IMR-90 (cell line): Measurements from ENCODE around the gene CATSPER3. TPM values are rescaled to one million over a fixed set of nuclear protein-coding genes. Genes with fewer than 3 reads are reported as not detected.

Experiments
- ATAC-seq: fragments of 200-7000 bp; cut with Tn5 transposase; 2 replicates; pipeline ENCODE4 v1.9.1; 2020; ENCODE audit warnings: low read depth, mild to moderate bottlenecking, moderate library complexity
- BruUV-seq: library from RNA; stranded (reverse); fragments of 400-500 nt; replicated peaks from 2 replicates; lab custom pipeline; 2021; lab: Mats Ljungman, UMichigan
- CTCF ChIA-PET: fragments of 300-600 bp; formaldehyde crosslinking; extraction: SDS; loops from one replicate; lab custom pipeline; 2021; ENCODE audit warnings: antibody characterized with exemption; lab: Yijun Ruan, JAX
- POLR2A ChIA-PET: fragments of 300-600 bp; sonication (Branson Sonifier 250); formaldehyde crosslinking; loops from one replicate; lab custom pipeline; 2022; ENCODE audit warnings: antibody characterized with exemption; ENCODE audit not compliant: unreplicated experiment; lab: Charles Lee
- DNase-seq: peaks from one replicate; pipeline ENCODE4 v3.0.0; 2013
- H2AFZ ChIP-seq: replicated peaks from 2 replicates; pipeline ENCODE3; 2013; ENCODE audit warnings: low read length, mild to moderate bottlenecking; ENCODE audit not compliant: poor library complexity
- H2AK5ac ChIP-seq: 2 replicates; pipeline ENCODE4 v1.6.1; 2013; ENCODE audit warnings: low read depth, low read length, inconsistent platforms
- H2AK9ac ChIP-seq: replicated peaks from 2 replicates; pipeline ENCODE3; 2013; ENCODE audit warnings: mild to moderate bottlenecking, low read depth, low read length, moderate library complexity; ENCODE audit not compliant: poor library complexity
- H2BK120ac ChIP-seq: 2 replicates; pipeline ENCODE4 v1.6.1; 2013; ENCODE audit warnings: low read depth, low read length, inconsistent platforms
- H2BK15ac ChIP-seq: 3 replicates; pipeline ENCODE4 v1.6.1; 2013; ENCODE audit warnings: low read depth, low read length, inconsistent platforms
- H2BK20ac ChIP-seq: 2 replicates; pipeline ENCODE4 v1.6.1; 2013; ENCODE audit warnings: low read depth, mild to moderate bottlenecking, inconsistent platforms, low read length, moderate library complexity
- H2BK5ac ChIP-seq: 2 replicates; pipeline ENCODE4 v1.6.1; 2013; ENCODE audit warnings: mild to moderate bottlenecking, low read depth, low read length, inconsistent platforms; ENCODE audit not compliant: poor library complexity, severe bottlenecking
- H3K14ac ChIP-seq: replicated peaks from 2 replicates; pipeline ENCODE4 v1.6.1; 2013; ENCODE audit warnings: low read depth, low read length, inconsistent platforms
- H3K18ac ChIP-seq: 2 replicates; pipeline ENCODE4 v1.6.1; 2013; ENCODE audit warnings: low read depth, low read length, control low read depth
- H3K23ac ChIP-seq: 2 replicates; pipeline ENCODE4 v1.6.1; 2013; ENCODE audit warnings: low read depth, low read length, inconsistent platforms
- H3K27ac ChIP-seq: 2 replicates; pipeline ENCODE4 v1.5.1; 2013; ENCODE audit warnings: mild to moderate bottlenecking, control low read depth, low read length; ENCODE audit not compliant: insufficient read depth
- H3K27me3 ChIP-seq: 2 replicates; pipeline ENCODE4 v1.6.1; 2013; ENCODE audit warnings: low read length; ENCODE audit not compliant: control insufficient read depth, insufficient read depth
- H3K36me3 ChIP-seq: 2 replicates; pipeline ENCODE4 v1.6.1; 2013; ENCODE audit warnings: low read length, mixed read lengths; ENCODE audit not compliant: control insufficient read depth, insufficient read depth
- H3K4ac ChIP-seq: 2 replicates; pipeline ENCODE4 v1.6.1; 2013; ENCODE audit warnings: low read depth, low read length, inconsistent platforms
- H3K4me1 ChIP-seq: 2 replicates; pipeline ENCODE4 v1.6.1; 2013; ENCODE audit warnings: low read length, mixed read lengths; ENCODE audit not compliant: control insufficient read depth, insufficient read depth
- H3K4me2 ChIP-seq: 2 replicates; pipeline ENCODE4 v1.6.1; 2013; ENCODE audit warnings: low read depth, mild to moderate bottlenecking, control low read depth, low read length, moderate library complexity
- H3K4me3 ChIP-seq: 2 replicates; pipeline ENCODE4 v1.5.1; 2013; ENCODE audit warnings: low read depth, mild to moderate bottlenecking, control low read depth, low read length, moderate library complexity; ENCODE audit not compliant: insufficient read depth
- H3K56ac ChIP-seq: 2 replicates; pipeline ENCODE4 v1.6.1; 2013; ENCODE audit warnings: low read length, inconsistent platforms; ENCODE audit not compliant: insufficient read depth; ENCODE audit errors: extremely low read depth
- H3K79me1 ChIP-seq, 2 experiments: 2 replicates each; pipeline ENCODE4 v1.6.1; 2013; ENCODE audit warnings: low read length in 2 of 2, inconsistent platforms in 1 of 2, low read depth in 1 of 2
- H3K9ac ChIP-seq: 2 replicates; pipeline ENCODE4 v1.6.1; 2013; ENCODE audit warnings: low read depth, low read length, control low read depth
- H3K9me1 ChIP-seq: 2 replicates; pipeline ENCODE4 v1.6.1; 2013; ENCODE audit warnings: low read length, inconsistent platforms; ENCODE audit not compliant: insufficient read depth
- H3K9me3 ChIP-seq: 2 replicates; pipeline ENCODE4 v1.6.1; 2013; ENCODE audit warnings: low read length; ENCODE audit not compliant: control insufficient read depth, insufficient read depth
- H4K20me1 ChIP-seq: 2 replicates; pipeline ENCODE4 v1.6.1; 2013; ENCODE audit warnings: low read length, inconsistent platforms; ENCODE audit not compliant: insufficient read depth
- H4K5ac ChIP-seq: 2 replicates; pipeline ENCODE4 v1.6.1; 2013; ENCODE audit warnings: mild to moderate bottlenecking, low read depth, low read length, control low read depth
- H4K8ac ChIP-seq, 2 experiments: 2 replicates each; pipeline ENCODE4 v1.6.1; 2013; ENCODE audit warnings: low read depth in 2 of 2, low read length in 2 of 2, control low read depth in 1 of 2, inconsistent platforms in 1 of 2
- H4K91ac ChIP-seq: 2 replicates; pipeline ENCODE4 v1.6.1; 2013; ENCODE audit warnings: low read depth, low read length, inconsistent platforms; ENCODE audit not compliant: insufficient read depth
- BHLHE40 ChIP-seq: fragments of 150-350 bp; IDR thresholded peaks from 2 replicates; pipeline ENCODE4 v1.6.1; 2016; ENCODE audit warnings: mild to moderate bottlenecking, low read depth, low read length
- CEBPB ChIP-seq: IDR thresholded peaks from 2 replicates; pipeline ENCODE4 v1.6.1; 2012; ENCODE audit warnings: low read depth, low read length, improper control_type of control experiment
- FOS ChIP-seq: fragments of 150-350 bp; IDR thresholded peaks from 2 replicates; pipeline ENCODE4 v1.6.1; 2016; ENCODE audit warnings: low read depth, low read length
- MAZ ChIP-seq: IDR thresholded peaks from 2 replicates; pipeline ENCODE4 v1.6.1; 2012; ENCODE audit warnings: low read depth, mild to moderate bottlenecking, low read length, improper control_type of control experiment, moderate library complexity, borderline replicate concordance
- MXI1 ChIP-seq: IDR thresholded peaks from 2 replicates; pipeline ENCODE4 v1.6.1; 2012; ENCODE audit warnings: low read depth, mild to moderate bottlenecking, low read length, moderate library complexity, borderline replicate concordance
- NFE2L2 ChIP-seq: fragments of 150-350 bp; IDR thresholded peaks from 2 replicates; pipeline ENCODE4 v1.6.1; 2016; ENCODE audit warnings: low read depth, mild to moderate bottlenecking, low read length
- POLR2A ChIP-seq: IDR thresholded peaks from 2 replicates; pipeline ENCODE4 v1.6.1; 2012; ENCODE audit warnings: mild to moderate bottlenecking, low read depth, low read length
- RAD21 ChIP-seq: IDR thresholded peaks from 2 replicates; pipeline ENCODE4 v1.6.1; 2012; ENCODE audit warnings: low read length, improper control_type of control experiment
- RCOR1 ChIP-seq: IDR thresholded peaks from 2 replicates; pipeline ENCODE4 v1.6.1; 2012; ENCODE audit warnings: mild to moderate bottlenecking, low read length, improper control_type of control experiment; ENCODE audit not compliant: insufficient replicate concordance
- USF2 ChIP-seq: fragments of 150-350 bp; IDR thresholded peaks from 2 replicates; pipeline ENCODE4 v1.6.1; 2017; ENCODE audit warnings: mild to moderate bottlenecking, antibody characterized with exemption, low read length, low read depth
- WGBS, 2 experiments: methylation state at CpG; one replicate each; pipeline versions ENCODE4 v1.1.5 to v1.1.7; 2013; ENCODE audit warnings: missing lambda C conversion rate in 2 of 2; ENCODE audit not compliant: insufficient read length in 1 of 2; ENCODE audit errors: extremely low coverage in 2 of 2; 5-methylcytosine and 5-hydroxymethylcytosine counted together
- dilution Hi-C: fragments of 300-500 bp; cut with HindIII; formaldehyde crosslinking; loops from one replicate; pipeline ENCODE4 v1.14.3; 2018; ENCODE audit warnings: low sequenced_read_pairs; ENCODE audit not compliant: unreplicated experiment
- in situ Hi-C: fragments of 300-500 bp; cut with MboI; formaldehyde crosslinking; loops from 3 replicates; pipeline ENCODE4 v1.14.3; 2019; ENCODE audit warnings: low sequenced_read_pairs, inconsistent platforms, mixed read lengths
- intact Hi-C: fragments of 100-400 bp; cut with micrococcal nuclease; formaldehyde crosslinking; loops from 2 replicates; pipeline ENCODE4 v1.10.0; 2022
- polyA plus RNA-seq, 3 experiments: library from polyadenylated mRNA; depleted of rRNA; stranded (reverse); fragments of >200 nt; gene quantifications; 2 replicates each; pipeline ENCODE4 v1.2.3, GENCODE V29; 2012; ENCODE audit warnings: low replicate concordance in 1 of 3
- total RNA-seq: library from RNA; depleted of rRNA; stranded (reverse); fragments of >200 nt; gene quantifications from 2 replicates; pipeline ENCODE4 v1.2.3, GENCODE V29; 2012

Gene CATSPER3
- total and polyA plus RNA-seq, 2 of the 4 experiments (the other 2 are of a cell fraction) = under 0.01 to 0.12 TPM

- no peak overlapping the region for H3K4ac ChIP-seq
- no peaks in the 10 kb centered on the region for H3K36me3 ChIP-seq
- peaks cover 4% of the 10 kb centered on the region for H3K9me1 ChIP-seq
- 80% methylated on average over 1 of the region's 1 CpG; no CpG with 5 or more reads in 1 of the 2 experiments for WGBS, 2 experiments
- no peak overlapping the region for H2BK120ac ChIP-seq
- ATAC-seq (no peak), DNase-seq (no peak)
- no peak overlapping the region for H4K5ac ChIP-seq
- no peak overlapping the region for H3K4me2 ChIP-seq
- in situ Hi-C loops = no loop called here
- H3K4me1 ChIP-seq = no peaks in the 10 kb centered on the region
- no peak overlapping the region for H2BK20ac ChIP-seq
- ChIA-PET POLR2A (no interaction called here), CTCF (no interaction called here)
- H3K14ac ChIP-seq = no peak overlapping the region
- no peaks in the 10 kb centered on the region for H3K27me3 ChIP-seq
- no peak for TF ChIP-seq RCOR1
- TF ChIP-seq MXI1 = no peak
- TF ChIP-seq FOS = no peak
- no peak for TF ChIP-seq USF2
- TF ChIP-seq CEBPB = no peak
- TF ChIP-seq RAD21 = no peak
- TF ChIP-seq BHLHE40 = no peak
- TF ChIP-seq POLR2A = no peak
- TF ChIP-seq MAZ = no peak
- TF ChIP-seq NFE2L2 = no peak
- no peak overlapping the region for H3K9ac ChIP-seq
- no peak overlapping the region for H3K27ac ChIP-seq
- intact Hi-C loops = no loop called here
- no peak overlapping the region for H3K18ac ChIP-seq
- H2BK15ac ChIP-seq = no peak overlapping the region
- dilution Hi-C loops = no loop called here
- H2AK5ac ChIP-seq = no peak overlapping the region
- no peaks in the 10 kb centered on the region; the same call in 1 of the 2 replicates for H4K20me1 ChIP-seq
- H4K8ac ChIP-seq = no peak overlapping the region
- peaks cover 6% of the 10 kb centered on the region for H3K9me3 ChIP-seq
- no peak overlapping the region for H4K91ac ChIP-seq
- H2AK9ac ChIP-seq = no peak overlapping the region
- no peak overlapping the region for H3K4me3 ChIP-seq
- no peak overlapping the region for H3K56ac ChIP-seq
- no peak overlapping the region for H2AFZ ChIP-seq
- H3K79me1 ChIP-seq = no peaks in the 10 kb centered on the region
- no TSS peak for BruUV-seq
- no peak overlapping the region for H2BK5ac ChIP-seq
- H3K23ac ChIP-seq = no peak overlapping the region
Measured at GRCh38 chr5:134976841-134977240, 9.1 kb downstream of the CATSPER3 start.
